NCI-H82 (cell line): ENCODE results near the gene SEC16A.
"Not testable (repeated sequence)": the region's sequence is repeated elsewhere in the genome, so short reads cannot be mapped to it uniquely, and the experiment has no call there.

Source experiments
- DNase-seq: peaks from one replicate; lab custom pipeline; 2025; lab: John Stamatoyannopoulos, UW

The SEC16A gene

GRCh38 chr9:136422876-136423275, 60.0 kb downstream of the SEC16A start:
- no peak for DNase-seq

DNA sequence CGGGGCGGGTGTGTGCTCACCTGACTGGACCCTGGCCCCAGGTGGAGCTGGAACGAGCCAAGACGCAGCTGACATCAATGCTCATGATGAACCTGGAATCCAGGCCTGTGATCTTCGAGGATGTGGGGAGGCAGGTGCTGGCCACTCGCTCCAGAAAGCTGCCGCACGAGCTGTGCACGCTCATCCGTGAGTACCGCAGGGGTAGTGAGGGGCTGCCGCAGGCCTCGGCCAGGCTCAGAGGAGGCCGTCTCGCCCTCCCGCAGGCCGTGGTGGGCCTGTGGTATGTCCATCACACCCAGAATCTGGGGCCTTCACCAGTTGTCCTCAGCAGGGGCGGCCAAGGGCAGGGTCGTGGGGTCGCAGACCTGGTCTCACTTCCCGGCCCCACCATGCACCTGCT, 61.0 kb downstream of the SEC16A start:
- no peak for DNase-seq

GRCh38 chr9:136419092-136419420, 63.8 kb downstream of the SEC16A start:
- DNase-seq = no peak

DNA sequence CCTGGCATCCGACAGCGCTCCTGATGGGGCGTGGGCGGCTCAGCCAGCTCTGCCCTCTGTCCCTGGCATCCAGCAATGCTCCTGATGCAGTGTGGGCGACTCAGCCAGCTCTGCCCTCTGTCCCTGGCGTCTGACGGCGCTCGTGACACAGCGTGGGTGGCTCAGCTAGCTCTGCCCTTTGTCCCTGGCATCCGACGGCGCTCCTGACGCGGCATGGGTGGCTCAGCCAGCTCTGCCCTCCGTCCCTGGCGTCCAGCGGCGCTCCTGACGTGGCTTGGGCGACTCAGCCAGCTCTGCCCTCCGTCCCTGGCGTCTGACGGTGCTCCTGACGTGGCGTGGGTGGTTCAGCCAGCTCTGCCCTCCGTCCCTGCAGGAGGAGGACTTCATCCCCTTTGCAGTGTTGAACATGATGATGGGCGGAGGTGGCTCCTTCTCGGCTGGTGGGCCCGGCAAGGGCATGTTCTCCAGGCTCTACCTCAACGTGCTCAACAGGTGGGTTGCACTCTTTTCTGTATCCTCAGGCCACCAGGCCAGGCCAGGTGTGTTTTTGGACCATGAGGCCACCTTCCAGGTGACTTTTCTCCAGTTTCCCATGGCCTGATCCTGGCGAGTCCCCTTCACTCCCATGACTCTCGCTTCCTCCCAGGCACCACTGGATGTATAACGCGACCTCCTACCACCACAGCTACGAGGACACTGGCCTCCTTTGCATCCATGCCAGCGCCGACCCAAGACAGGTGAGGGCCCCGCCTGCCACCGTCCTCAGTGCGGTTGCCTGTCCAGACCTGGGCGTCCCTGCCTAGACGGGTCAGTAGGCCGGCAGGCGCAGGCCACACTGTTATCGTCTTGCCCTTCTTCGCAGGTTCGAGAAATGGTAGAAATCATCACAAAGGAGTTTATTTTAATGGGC, 64.4 kb downstream of the SEC16A start:
- no peak for DNase-seq

GRCh38 chr9:136416914-136417313, 65.9 kb downstream of the SEC16A start:
- DNase-seq = no peak

DNA sequence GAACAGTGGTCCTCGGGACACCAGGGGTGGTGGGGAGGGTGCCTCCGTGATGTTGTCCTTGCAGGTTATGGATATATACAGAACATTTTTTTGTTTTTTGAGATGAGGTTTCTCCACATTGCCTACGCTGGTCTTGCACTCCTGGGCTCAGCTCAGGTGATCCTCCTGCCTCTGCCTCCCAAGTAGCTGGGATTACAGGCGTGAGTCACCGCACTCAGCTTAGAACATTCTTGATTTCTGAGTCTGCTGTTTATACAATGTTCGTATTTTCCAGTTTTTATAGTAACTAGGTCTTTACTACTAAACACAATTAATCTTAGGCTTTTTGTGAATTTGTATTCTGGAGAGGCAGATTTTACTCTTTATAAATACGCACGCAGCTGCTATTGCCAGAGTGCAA, 66.4 kb downstream of the SEC16A start:
- DNase-seq = no peak

DNA sequence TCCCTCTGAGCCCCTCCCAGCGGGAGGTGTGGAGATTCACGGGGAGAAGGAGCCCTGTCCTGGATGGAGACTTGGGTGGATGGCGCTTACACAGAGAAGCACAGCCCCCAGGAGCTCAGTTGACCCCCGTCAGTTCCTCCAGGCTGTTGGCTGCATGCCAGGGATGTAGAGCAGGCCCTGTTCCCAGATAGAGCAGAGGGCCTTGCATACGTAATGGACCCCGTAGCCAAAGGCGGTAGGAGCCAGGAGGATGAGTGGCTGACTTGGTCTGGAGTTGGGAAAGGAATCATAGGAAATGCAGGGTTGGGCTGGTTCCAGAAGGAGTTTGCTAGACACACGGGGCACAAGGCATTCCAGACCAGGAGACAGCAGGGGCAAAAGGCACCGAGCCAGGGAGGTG, 69.9 kb downstream of the SEC16A start:
- DNase-seq = no peak

- DNase-seq = no peak
Observed at GRCh38 chr9:136411378-136411777, 71.5 kb downstream of the SEC16A start.

DNA sequence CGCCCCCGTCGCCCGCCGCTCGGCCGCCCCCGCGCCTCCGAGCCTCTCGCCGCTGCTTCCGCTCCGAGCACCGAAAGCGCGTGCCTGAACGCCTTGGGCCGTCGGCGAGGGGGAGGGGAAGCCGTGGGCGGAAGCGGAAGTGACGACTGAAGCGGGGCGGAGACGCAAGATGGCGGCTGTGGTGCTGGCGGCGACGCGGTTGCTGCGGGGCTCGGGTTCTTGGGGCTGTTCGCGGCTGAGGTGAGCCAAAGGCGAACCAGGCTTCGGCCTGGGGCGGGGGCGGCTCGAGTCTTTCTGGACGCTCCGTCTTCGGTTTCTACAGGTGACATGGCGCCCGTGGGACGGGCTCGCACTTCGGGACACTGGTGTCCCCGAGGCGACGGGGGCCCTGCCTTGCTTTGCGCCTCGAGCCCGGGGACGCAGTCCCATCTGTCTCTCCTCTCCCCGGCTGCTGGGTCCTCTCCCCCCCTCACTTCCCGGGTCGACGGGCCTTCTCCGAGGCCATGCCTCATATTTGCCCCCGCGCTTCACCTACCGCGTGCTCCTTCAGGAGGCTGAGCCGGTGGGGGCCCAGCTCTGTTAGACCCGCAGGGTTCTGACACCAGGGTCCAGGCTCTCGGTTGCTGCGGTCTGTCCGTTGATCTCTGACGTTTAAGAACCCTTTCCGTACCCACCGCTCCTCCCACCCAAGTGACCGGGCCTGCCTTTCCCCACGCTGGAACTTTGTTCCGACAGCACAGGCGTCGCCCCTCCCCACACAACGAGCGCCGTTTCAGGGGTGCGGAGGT, 72.1 kb downstream of the SEC16A start, which contains the start of the genes ENTR1 and PMPCA:
ENTR1 (minus strand) TSS at position 115 of the 788 bp plus-strand sequence. CDS start 217 bp downstream, outside the sequence.
PMPCA (plus strand) TSS at position 159 of the 788 bp plus-strand sequence; CDS start at position 170, 11 bp downstream.
- peak; percentile 90 for DNase-seq

DNA sequence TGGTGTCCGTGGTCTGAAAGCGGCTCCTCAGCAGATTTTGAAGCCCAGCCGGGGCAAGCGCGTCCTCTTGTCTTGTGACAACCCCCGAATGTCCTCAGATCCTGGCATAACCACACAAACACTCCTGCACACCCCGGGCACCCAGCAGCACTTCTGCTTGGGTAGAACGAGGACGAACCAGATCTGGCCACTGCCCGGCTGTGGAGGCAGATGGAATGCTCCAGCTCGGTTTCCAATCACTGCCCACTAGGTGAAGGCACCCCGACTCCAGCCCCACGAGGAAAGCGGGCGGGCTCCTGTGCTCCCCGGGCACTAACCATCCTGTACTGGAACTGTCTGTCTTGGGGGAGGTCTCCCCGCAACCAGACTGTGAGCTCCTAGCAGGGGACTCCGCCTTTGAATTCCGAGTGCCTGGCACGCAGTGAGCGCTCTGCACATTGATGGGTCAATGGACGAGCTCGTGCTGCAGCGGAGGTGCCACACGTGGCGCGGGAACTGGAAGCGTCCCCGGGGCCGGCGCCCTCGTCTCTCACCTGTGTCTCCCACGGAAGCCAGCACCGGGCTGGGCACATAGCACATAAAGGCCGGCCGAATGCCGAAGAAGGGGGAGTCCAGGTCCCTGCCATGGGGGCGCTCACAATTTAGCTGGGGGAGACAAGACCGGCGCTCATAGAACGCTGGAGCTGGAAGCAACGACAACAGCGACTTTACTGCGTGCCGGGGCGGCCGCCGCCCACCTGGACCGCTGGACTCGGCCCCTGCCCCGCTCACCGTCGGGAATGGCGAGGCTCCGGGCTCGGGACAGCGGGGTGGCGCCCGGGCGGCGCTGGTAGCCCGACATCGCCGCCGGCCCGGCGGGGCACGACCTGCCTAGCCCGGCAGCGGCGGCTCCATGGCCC, 73.0 kb downstream of the SEC16A start:
- DNase-seq = peak; percentile 36

DNA sequence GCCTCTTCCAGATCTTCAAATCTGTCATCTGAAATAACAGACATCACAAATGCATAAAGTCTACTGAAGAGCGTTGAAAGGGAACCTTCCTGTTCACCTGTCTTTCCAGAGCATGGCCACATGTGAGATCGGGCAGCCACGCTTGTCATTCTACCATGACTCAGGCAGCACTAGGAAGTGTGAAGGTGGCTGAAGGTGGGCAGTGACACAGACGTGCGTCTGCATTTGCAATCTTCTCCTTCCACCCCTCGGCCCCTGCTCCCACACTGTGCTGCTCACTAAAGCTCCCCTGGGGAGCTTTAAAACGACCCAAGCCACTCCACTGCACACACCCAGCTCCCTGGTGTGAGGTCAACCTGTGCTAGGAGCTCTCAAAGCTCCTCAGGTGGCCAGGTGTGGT, 74.9 kb downstream of the SEC16A start:
- no peak for DNase-seq

- DNase-seq = not testable (repeated sequence)
Observed at GRCh38 chr9:136407061-136407460, 75.8 kb downstream of the SEC16A start.

GRCh38 chr9:136405904-136406303, 76.9 kb downstream of the SEC16A start:
- DNase-seq = not testable (repeated sequence)

DNA sequence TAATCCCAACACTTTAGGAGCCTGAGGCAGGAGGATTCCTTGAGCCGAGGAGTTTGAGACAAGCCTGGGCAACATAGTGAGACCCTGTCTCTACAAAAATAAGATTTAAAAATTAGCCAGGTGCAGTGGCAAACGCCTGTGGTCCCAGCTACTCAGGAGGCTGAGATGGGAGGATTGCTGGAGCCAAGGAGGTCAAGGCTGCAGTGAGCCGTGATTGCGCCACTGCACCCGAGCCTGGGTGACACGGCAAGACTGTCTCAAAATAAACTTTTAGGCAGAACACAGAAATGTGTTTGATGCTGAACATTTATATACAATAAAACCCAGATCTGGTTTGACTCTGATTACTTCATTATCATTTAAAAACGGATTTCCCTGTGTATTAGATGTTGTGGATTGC, 77.4 kb downstream of the SEC16A start:
- no peak for DNase-seq

DNA sequence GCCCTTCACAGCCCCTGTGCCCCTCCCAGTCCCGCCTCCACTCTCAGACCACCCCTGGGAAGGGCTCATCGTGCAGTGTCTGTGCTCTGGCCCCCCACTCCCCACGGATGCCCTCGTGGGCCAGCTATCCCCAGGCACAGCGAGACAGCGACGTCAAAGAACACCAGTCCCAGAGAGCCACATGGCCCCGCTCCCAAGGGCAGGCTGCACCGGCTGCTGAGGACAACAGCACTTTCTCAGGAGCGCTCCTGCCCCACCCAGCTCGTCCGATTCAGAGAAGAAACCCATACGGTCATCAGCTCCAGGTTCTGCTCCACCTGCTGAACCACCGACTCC, 78.1 kb downstream of the SEC16A start:
- DNase-seq = no peak

- no peak for DNase-seq
Observed at GRCh38 chr9:136403915-136404800, 78.7 kb downstream of the SEC16A start.

DNA sequence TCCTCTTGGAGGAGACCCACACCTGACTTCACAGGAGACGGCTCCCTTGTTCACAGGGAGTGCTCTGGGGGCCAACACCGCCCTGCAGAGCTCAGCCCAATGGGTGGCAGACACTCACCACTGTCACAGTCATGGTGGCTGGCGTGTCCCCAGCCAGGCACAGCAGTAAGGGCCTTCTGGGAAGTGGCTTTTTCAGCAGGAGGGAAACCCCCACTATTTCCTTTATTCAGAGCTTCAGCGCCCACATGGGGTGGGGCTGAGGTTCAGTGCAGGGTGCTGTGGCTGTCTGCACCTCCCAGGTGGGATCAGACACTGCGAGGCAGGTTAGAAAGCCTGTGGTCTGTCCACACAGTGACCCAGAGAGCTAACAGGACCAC, 79.3 kb downstream of the SEC16A start:
- DNase-seq = no peak

- DNase-seq = no peak
Observed at GRCh38 chr9:136402067-136402466, 80.8 kb downstream of the SEC16A start.

DNA sequence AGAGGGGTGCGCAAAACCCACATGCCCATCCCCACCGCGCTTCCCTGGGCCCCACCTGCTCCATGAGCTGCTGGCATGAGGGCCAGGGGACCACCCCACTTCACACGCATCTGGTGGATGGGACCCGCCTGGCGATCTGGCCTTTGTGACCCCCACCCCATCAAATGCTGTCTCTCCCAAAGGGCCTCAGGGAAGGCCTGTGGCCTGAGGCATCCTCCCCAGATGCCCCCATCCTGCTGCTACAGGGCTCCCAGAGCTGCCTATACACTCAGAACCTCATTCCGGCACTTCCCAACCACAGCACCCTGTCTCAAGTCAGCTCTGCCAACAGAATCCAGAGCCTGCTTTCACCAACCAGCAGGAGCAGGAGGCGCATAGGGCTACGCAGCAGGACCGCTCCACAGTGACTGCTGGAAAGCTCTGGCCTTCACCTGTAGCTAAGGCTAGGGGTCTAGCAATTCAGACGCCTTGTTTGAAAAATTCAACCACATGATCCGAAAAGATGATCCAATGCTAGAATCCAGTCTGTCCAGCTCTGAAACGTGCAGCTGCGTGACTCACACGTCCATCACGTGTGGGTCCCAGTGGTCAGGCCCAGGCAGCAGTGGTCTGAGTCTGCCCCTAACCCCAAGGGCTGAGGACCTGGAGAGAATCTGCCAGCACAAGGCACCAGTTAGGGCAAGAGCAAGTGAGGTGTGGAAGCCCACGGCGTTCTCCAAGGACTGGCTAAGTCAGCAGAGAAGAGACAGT, 81.5 kb downstream of the SEC16A start:
- DNase-seq = peak; percentile 11
